ENCODE results near the gene IVD. TPM values are rescaled to one million over a fixed set of nuclear protein-coding genes. Genes with fewer than 3 reads are reported as not detected.

Gene IVD
- polyA plus RNA-seq, 1 of the 3 experiments (the other 2 are of a cell fraction): 54.2 TPM

GRCh38 chr15:40367686-40368611, 37.6 kb upstream of the IVD start:
- no peaks in the 10 kb centered on the region for H3K36me3 ChIP-seq (replicated peaks in 1 of 2; ENCODE audit: control insufficient read depth in 1 of 2, insufficient read depth in 2 of 2, low read length in 1 of 2)
- ChIA-PET CTCF (interaction anchor here (0.7 to 70.6 kb wide), 16 partner anchors 7 to 139 kb away, joined by 3 to 2194 read pairs (median 8); partner anchors contain the start of genes ANKRD63, CCDC9B, DISP2 and INAFM2), POLR2A (interaction anchor here (1.2 kb wide), 1 partner anchor 10 kb away, joined by 3 read pairs; the partner anchor contains the start of gene DISP2)
- no peaks in the 10 kb centered on the region for H3K27me3 ChIP-seq (ENCODE audit: insufficient read depth)
- H3K27ac ChIP-seq (ENCODE audit: low read depth in 2 of 2, low read length in 1 of 2): no peak overlapping the region; a peak in 1 of 4 replicates
- peak; percentile 88 for DNase-seq
- WGBS (ENCODE audit: low lambda C conversion rate): 83% methylated on average over 30 of the region's 91 CpGs
- H3K4me1 ChIP-seq (ENCODE audit: control insufficient read depth in 1 of 2, insufficient read depth in 2 of 2, low read depth in 1 of 2, low read length in 1 of 2): peaks cover 0 to 17% of the 10 kb centered on the region in 2 experiments; a peak in 1 of 4 replicates
- TF ChIP-seq TCF12 (IDR thresholded peaks at IDR 0.05) (no peak), MXI1 (IDR thresholded peaks at IDR 0.05; ENCODE audit: low read depth, low read length) (0 out of 2 replicates have a peak, but pooled peaks have one; percentile 25), NRF1 (IDR thresholded peaks at IDR 0.05; ENCODE audit: low read depth, low read length) (no peak), TEAD4 (IDR thresholded peaks at IDR 0.05; ENCODE audit: borderline replicate concordance, insufficient read depth) (no peak), SMC3 (IDR thresholded peaks at IDR 0.05; ENCODE audit: low read depth, low read length) (peak; percentile 39), CTCF (IDR thresholded peaks at IDR 0.05) (peak; percentile 52), TAF1 (IDR thresholded peaks at IDR 0.05; ENCODE audit: borderline replicate concordance, low read depth, low read length) (no peak), PBX3 (IDR thresholded peaks at IDR 0.05) (no peak), EZH2phosphoT487 (IDR thresholded peaks at IDR 0.05; ENCODE audit: borderline replicate concordance, low read depth) (no peak), EP300 (IDR thresholded peaks at IDR 0.05; ENCODE audit: borderline replicate concordance in 1 of 2, low read depth in 1 of 2, low read length in 1 of 2) (peak in 1 of 2 experiments; percentile 15; a peak in 1 of 4 replicates), USF2 (IDR thresholded peaks at IDR 0.05; ENCODE audit: borderline replicate concordance, low read depth, low read length) (no peak), YY1 (IDR thresholded peaks at IDR 0.05; ENCODE audit: low read depth) (no peak), ELF1 (IDR thresholded peaks at IDR 0.05) (no peak), CHD2 (IDR thresholded peaks at IDR 0.05; ENCODE audit: low read length, partially characterized antibody) (peak; percentile 43), RAD21 (IDR thresholded peaks at IDR 0.05; ENCODE audit: low read length) (peak; percentile 29), IRF3 (IDR thresholded peaks at IDR 0.05; ENCODE audit: low read depth, low read length) (no peak), MAX (IDR thresholded peaks at IDR 0.05; ENCODE audit: low read depth) (peak; percentile 48; the same call in 1 of the 2 replicates)
- H4K20me1 ChIP-seq (ENCODE audit: insufficient read depth): no peaks in the 10 kb centered on the region
- no peaks in the 10 kb centered on the region for H3K9me3 ChIP-seq
- no peak overlapping the region for H3K9ac ChIP-seq
- H3K79me2 ChIP-seq (ENCODE audit: insufficient read depth): no peaks in the 10 kb centered on the region
- H3K4me3 ChIP-seq (ENCODE audit: low read depth in 2 of 2, low read length in 1 of 2): no peak overlapping the region; a peak in 1 of 4 replicates
- no peak overlapping the region for H2AFZ ChIP-seq (ENCODE audit: low read depth)
- no peaks in the 10 kb centered on the region for H3F3A ChIP-seq (replicated peaks; ENCODE audit: insufficient read depth)
- H3K9me2 ChIP-seq: no peaks in the 10 kb centered on the region
- H3K4me2 ChIP-seq: no peak overlapping the region

Data from SK-N-SH (cell line).